Gastroesophageal sphincter (tissue), 4 donors: Measurements from ENCODE around the gene TPRA1. TPM values are rescaled to one million over a fixed set of nuclear protein-coding genes. Genes with fewer than 3 reads are reported as not detected.

Experiments used
- ATAC-seq: fragments of 150-250 bp; one replicate; pipeline ENCODE4 v1.9.1; 2016; ENCODE audit warnings: mild to moderate bottlenecking, moderate library complexity
- H3K27ac ChIP-seq, 4 donors: fragments of 200-600 bp; sonication (generic) in 3 of 4; 1 replicate in 3 of 4; 2 replicates in 1 of 4; pipeline ENCODE4 v1.5.1; 2016 to 2019
- H3K27me3 ChIP-seq: fragments of 200-600 bp; sonication (generic); one replicate; pipeline ENCODE4 v1.5.1; 2019
- H3K36me3 ChIP-seq, 2 donors: fragments of 200-600 bp; sonication (generic); one replicate each; pipeline ENCODE4 v1.5.1; 2019; ENCODE audit warnings: control low read depth in 1 of 2
- H3K4me1 ChIP-seq, 3 donors: fragments of 200-600 bp; sonication (generic); 1 replicate in 2 of 3; 2 replicates in 1 of 3; pipeline ENCODE4 v1.5.1; 2016 to 2019; ENCODE audit warnings: control low read depth in 2 of 3
- H3K4me3 ChIP-seq, 2 donors: fragments of 200-600 bp; sonication (generic); one replicate each; pipeline ENCODE4 v1.5.1; 2019; ENCODE audit warnings: mild to moderate bottlenecking in 1 of 2, moderate library complexity in 1 of 2
- H3K9me3 ChIP-seq, 3 donors: fragments of 200-600 bp; sonication (generic); one replicate each; pipeline ENCODE4 v1.5.1; 2017 to 2019; ENCODE audit warnings: control low read depth in 2 of 3
- CTCF ChIP-seq, 4 experiments: fragments of 200-600 bp in 2 of 4; fragments of 450-650 bp in 2 of 4; sonication (generic) in 1 of 4; IDR thresholded peaks; one replicate each; pipeline ENCODE4 v1.5.1; 2017 to 2019; ENCODE audit warnings: antibody characterized with exemption in 4 of 4, mild to moderate bottlenecking in 2 of 4, moderate library complexity in 2 of 4
- EP300 ChIP-seq: sonication (generic); formaldehyde crosslinking; IDR thresholded peaks from one replicate; pipeline ENCODE4 v1.6.1; 2017; ENCODE audit warnings: antibody characterized with exemption, mild to moderate bottlenecking
- POLR2A ChIP-seq, 2 donors: fragments of 450-650 bp; IDR thresholded peaks; one replicate each; pipeline ENCODE4 v1.6.1; 2017; ENCODE audit warnings: antibody characterized with exemption in 2 of 2, mild to moderate bottlenecking in 2 of 2, moderate library complexity in 1 of 2
- POLR2AphosphoS5 ChIP-seq: sonication (generic); formaldehyde crosslinking; IDR thresholded peaks from one replicate; pipeline ENCODE4 v1.6.1; 2017; ENCODE audit warnings: antibody characterized with exemption
- WGBS, 2 donors: methylation state at CpG; one replicate each; pipeline ENCODE4 v1.1.5; 2018; ENCODE audit warnings: low coverage in 1 of 2; 5-methylcytosine and 5-hydroxymethylcytosine counted together
- total RNA-seq, 4 donors: library from RNA; depleted of rRNA; stranded (reverse); fragments of >200 nt; gene quantifications; one replicate each; pipeline ENCODE4 v1.1.0, GENCODE V29; 2016

Gene TPRA1
- total RNA-seq, 4 donors from 2014 or later = 25.6 to 36.3 (median 33.2) TPM

GRCh38 chr3:127629467-127630403 is 39.2 kb upstream of the TPRA1 start:
- H3K9me3 ChIP-seq = no peaks in the 10 kb centered on the region
- H3K27me3 ChIP-seq = peaks cover 10% of the 10 kb centered on the region
- peak; percentile 44 for ATAC-seq
- H3K36me3 ChIP-seq = no peaks in the 10 kb centered on the region
- no peak overlapping the region for H3K27ac ChIP-seq
- no peak for TF ChIP-seq POLR2AphosphoS5
- no peak for TF ChIP-seq POLR2A (IDR thresholded peaks at IDR 0.05)
- no peak for TF ChIP-seq CTCF (IDR thresholded peaks at IDR 0.05)
- TF ChIP-seq EP300 = no peak
- H3K4me1 ChIP-seq = peaks cover 0 to 16% (median 8%) of the 10 kb centered on the region in 3 donors
- 39 to 71% methylated on average over 2 to 8 of the region's 65 CpGs for WGBS, 2 donors
- H3K4me3 ChIP-seq = peak overlapping the region; percentile 32 to 56

- Histone ChIP-seq H3K27ac (no peak within 1 kb of the TSS), H3K9me3 (no peaks in the 10 kb centered on the region), H3K4me1 (peaks cover 0 to 16% (median 8%) of the 10 kb centered on the region in 3 donors), H3K27me3 (peaks cover 8% of the 10 kb centered on the region), H3K36me3 (no peaks in the 10 kb centered on the region), H3K4me3 (peak within 1 kb of the TSS; percentile 32 to 56)
- WGBS, 2 donors = 40 to 80% methylated on average over 1 to 2 of the region's 105 CpGs
- TF ChIP-seq EP300 = no peak
- no peak for TF ChIP-seq CTCF (IDR thresholded peaks at IDR 0.05)
- no peak for TF ChIP-seq POLR2A (IDR thresholded peaks at IDR 0.05)
- no peak for TF ChIP-seq POLR2AphosphoS5
- ATAC-seq = peak; percentile 81
Measured at GRCh38 chr3:127628788-127629466, 38.4 kb upstream of the TPRA1 start, which contains the start of gene PODXL2. PODXL2 (plus strand) TSS chr3:127629185; CDS start chr3:127629220, 35 bp downstream.

GRCh38 chr3:127628426-127628787 is 37.9 kb upstream of the TPRA1 start:
- 51 to 52% methylated on average over 4 of the region's 4 CpGs for WGBS, 2 donors
- no peak for TF ChIP-seq POLR2A (IDR thresholded peaks at IDR 0.05)
- TF ChIP-seq POLR2AphosphoS5 = no peak
- no peak for TF ChIP-seq EP300
- no peak for TF ChIP-seq CTCF (IDR thresholded peaks at IDR 0.05)

GRCh38 chr3:127625821-127626220 is 35.3 kb upstream of the TPRA1 start:
- no peak for ATAC-seq
- 30 to 42% methylated on average over 2 of the region's 2 CpGs for WGBS, 2 donors
- Histone ChIP-seq H3K4me1 (peaks cover 0 to 16% (median 8%) of the 10 kb centered on the region in 3 donors), H3K27ac (no peak overlapping the region), H3K4me3 (no peak overlapping the region), H3K9me3 (no peaks in the 10 kb centered on the region), H3K36me3 (peaks cover 0 to 16% of the 10 kb centered on the region in 2 donors), H3K27me3 (no peaks in the 10 kb centered on the region)
- TF ChIP-seq POLR2AphosphoS5 (no peak), CTCF (IDR thresholded peaks at IDR 0.05) (no peak), EP300 (no peak), POLR2A (IDR thresholded peaks at IDR 0.05) (no peak)

More at GRCh38 chr3:127628426-127628787, 37.9 kb upstream of the TPRA1 start:
- ATAC-seq = no peak
- no peaks in the 10 kb centered on the region for H3K36me3 ChIP-seq
- no peak overlapping the region for H3K4me3 ChIP-seq
- H3K4me1 ChIP-seq = peaks cover 0 to 16% (median 8%) of the 10 kb centered on the region in 3 donors
- no peaks in the 10 kb centered on the region for H3K9me3 ChIP-seq
- no peak overlapping the region for H3K27ac ChIP-seq
- H3K27me3 ChIP-seq = peaks cover 5% of the 10 kb centered on the region
